NCI-H2029 (cell line): Measurements from ENCODE around the gene ALDH1A1.

ENCODE experiments used
- DNase-seq: peaks from one replicate; lab custom pipeline; 2025; lab: John Stamatoyannopoulos, UW

The ALDH1A1 gene

GRCh38 chr9:72952914-72953313 lies at the start of gene ALDH1A1:
TSS of gene ALDH1A1 (minus strand) at chr9:72953053. CDS start at chr9:72953000, 53 bp downstream.
- DNase-seq, result peak; percentile 53

DNA sequence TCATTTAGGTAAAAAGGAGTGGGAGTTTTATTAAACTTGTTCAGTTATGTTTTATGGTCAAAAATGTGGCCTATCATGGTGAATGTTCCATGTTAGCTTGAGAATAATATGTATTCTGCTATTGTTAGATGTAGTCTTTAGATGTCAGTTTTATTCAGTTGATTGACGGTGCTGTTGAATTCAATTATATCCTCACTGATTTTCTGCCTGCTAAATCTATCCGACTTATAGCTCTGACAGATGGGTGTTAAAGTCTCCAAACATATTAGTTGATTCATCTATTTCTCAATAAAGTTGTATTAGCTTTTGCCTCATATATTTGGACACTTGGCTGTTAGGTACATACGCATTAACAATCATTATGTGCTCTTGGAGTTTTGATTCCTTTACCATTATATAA lies 49.0 kb upstream of the ALDH1A1 start:
- DNase-seq, result no peak

DNA sequence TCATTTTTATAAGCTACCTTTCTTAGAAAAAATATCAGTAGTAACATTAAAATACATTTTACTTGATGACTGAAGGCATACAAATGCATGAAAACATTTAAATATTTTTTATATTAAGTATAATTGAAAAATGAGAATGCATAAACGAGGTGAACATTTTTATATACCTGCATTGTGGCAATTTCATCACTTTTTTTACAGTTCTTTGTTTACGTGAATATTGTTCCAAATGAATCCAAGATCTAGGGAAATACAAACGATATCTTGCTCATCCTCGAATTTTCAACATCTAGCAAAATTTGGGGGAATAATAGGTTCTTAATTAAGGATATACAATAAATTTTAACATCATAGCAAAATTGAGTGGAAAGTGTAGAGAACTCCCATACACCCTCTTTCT lies 45.5 kb upstream of the ALDH1A1 start:
- DNase-seq, result no peak

GRCh38 chr9:72997387-72997995 lies 44.6 kb upstream of the ALDH1A1 start:
- DNase-seq, result no peak

- no peak for DNase-seq
These were observed 43.9 kb upstream of the ALDH1A1 start for GRCh38 chr9:72996684-72997314.

GRCh38 chr9:72996114-72996513 lies 43.3 kb upstream of the ALDH1A1 start:
- DNase-seq, result no peak

- DNase-seq, result no peak
These were observed 42.5 kb upstream of the ALDH1A1 start for GRCh38 chr9:72995131-72996024.

- DNase-seq, result no peak
These were observed 38.9 kb upstream of the ALDH1A1 start for GRCh38 chr9:72991772-72992171.

- no peak for DNase-seq
These were observed 37.7 kb upstream of the ALDH1A1 start for GRCh38 chr9:72990397-72991182.

- DNase-seq, result no peak
These were observed 33.8 kb upstream of the ALDH1A1 start for GRCh38 chr9:72986522-72987116.

GRCh38 chr9:72985746-72986145 lies 32.9 kb upstream of the ALDH1A1 start:
- DNase-seq, result no peak

- DNase-seq, result no peak
These were observed 32.1 kb upstream of the ALDH1A1 start for GRCh38 chr9:72984991-72985390.

GRCh38 chr9:72984226-72984947 lies 31.5 kb upstream of the ALDH1A1 start:
- no peak for DNase-seq

DNA sequence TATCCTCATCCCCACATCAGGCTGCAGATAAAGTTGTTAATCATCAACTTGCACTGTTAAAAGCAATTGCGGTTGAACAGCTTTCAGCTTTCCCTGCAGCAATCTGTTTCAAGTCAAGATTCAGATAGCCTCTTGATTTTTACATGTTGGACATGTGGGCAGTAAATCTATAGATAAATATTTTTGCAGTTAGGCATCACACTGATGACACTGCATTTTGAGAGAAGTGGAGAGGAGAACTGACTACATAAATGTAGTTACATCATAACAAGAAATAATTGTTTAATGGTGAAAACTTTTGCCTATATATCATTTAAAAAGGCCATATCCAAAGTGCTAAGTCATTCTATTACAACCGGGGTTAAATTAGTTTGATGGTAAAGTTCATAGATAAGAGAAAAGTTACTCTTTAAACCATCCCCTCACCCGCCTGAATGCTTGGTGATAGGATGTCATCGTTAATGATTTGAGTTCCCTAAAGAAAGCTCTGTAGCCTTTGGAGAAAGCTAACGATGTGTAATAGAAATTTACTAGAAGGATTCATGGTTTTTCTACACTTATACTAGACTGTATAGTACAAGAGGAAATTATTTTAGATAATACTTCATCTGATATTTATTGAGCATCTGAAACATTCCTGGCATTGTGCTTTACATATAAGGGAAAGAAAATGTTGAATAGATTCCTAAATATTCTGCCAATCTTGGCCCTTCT lies 30.8 kb upstream of the ALDH1A1 start:
- no peak for DNase-seq

DNA sequence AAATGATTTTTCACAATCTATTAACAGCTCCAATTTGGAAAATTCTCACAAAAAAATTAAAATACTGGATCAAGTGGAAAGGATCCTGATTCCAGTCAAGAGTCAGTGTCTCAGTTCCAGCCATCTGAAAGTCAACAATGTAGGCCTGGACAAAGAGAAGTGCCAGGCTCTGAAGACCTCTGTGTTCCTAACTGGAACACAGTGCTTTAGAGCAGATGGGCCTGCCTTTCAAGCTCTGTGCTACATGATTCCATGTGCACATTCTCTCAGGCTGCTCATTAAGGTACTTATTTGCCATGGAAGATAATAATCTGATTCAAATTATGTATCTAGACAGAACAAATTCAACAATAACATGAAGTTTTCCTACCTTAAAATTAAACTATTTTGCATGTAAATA lies 30.2 kb upstream of the ALDH1A1 start:
- no peak for DNase-seq

- no peak for DNase-seq
These were observed 29.4 kb upstream of the ALDH1A1 start for GRCh38 chr9:72982146-72982799.

DNA sequence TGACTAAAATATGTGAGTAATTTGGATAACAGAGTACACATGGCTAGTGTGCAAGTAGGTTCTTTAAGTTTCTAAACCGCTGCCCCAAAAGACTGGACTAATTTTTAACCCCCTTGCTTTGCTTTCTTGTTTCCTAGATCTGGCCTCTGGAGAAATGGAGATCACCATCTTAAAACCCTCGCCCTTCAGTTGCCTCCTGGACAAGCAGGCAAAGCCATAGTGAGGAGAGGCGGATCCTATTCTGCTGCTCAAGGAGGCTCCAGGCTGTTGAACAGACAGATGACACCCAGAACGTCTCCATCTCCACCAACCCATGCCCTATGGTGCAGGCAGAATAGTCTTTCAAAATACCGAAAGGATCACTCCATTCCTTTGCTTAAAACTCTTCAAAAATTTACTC lies 28.6 kb upstream of the ALDH1A1 start:
- DNase-seq, result no peak

- DNase-seq, result no peak
These were observed 27.9 kb upstream of the ALDH1A1 start for GRCh38 chr9:72980600-72981265.

DNA sequence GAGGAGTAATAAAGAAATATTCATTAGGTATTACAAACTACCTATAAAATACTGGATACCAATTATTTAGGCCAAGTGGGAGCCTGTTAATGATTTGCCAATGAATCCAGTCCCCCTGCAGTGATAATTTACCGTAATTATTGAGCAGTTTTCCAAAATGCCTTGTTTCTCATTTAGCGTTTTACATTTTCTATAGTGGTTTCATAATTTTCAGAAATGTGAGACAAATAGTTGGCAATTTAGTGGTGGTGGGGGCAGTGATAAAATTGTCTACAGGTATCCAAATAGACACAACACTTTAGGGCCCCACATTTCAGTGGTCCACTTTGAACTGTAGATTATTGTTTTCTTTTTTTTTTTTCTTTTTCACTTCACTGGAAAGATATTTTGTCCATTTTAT lies 27.3 kb upstream of the ALDH1A1 start:
- DNase-seq, result no peak
